A549 (cell line): ENCODE data around the gene UBE2N. TPM values are rescaled to one million over a fixed set of nuclear protein-coding genes. Genes with fewer than 3 reads are reported as not detected.

Experiments used
- ATAC-seq, 2 experiments: fragments of 200-7000 bp in 1 of 2; fragments of >200 bp in 1 of 2; cut with Nextera tagmentation in 1 of 2; cut with Tn5 transposase in 1 of 2; 3 replicates each; pipeline versions ENCODE4 v1.8.0 to v1.9.1; 2018 to 2020; ENCODE audit warnings: mild to moderate bottlenecking in 1 of 2, moderate library complexity in 1 of 2
- CTCF ChIA-PET: fragments of 300-600 bp; sonication (Branson Sonifier 250); formaldehyde crosslinking; extraction: SDS; loops from one replicate; lab custom pipeline; 2021; ENCODE audit warnings: antibody characterized with exemption, inconsistent platforms; lab: Yijun Ruan, JAX
- POLR2A ChIA-PET: fragments of 350-600 bp; formaldehyde crosslinking; extraction: SDS; loops from one replicate; lab custom pipeline; 2021; ENCODE audit warnings: antibody characterized with exemption, inconsistent platforms; lab: Yijun Ruan, JAX
- DNase-seq, 2 experiments: peaks; one replicate each; pipeline versions ENCODE4 v3.0.0 to v3.0.0-alpha.2; 2011 to 2016; ENCODE audit warnings: low read depth in 1 of 2, low spot score in 1 of 2
- FAIRE-seq: peaks from 2 replicates; lab custom pipeline; 2011; peaks lifted over from hg19 to GRCh38; lab: Jason Lieb, UNC
- H3K27ac ChIP-seq, 2 experiments: fragments of >200 bp; sonication (Bioruptor Twin); formaldehyde crosslinking; 3 replicates each; pipeline ENCODE4 v1.5.1; 2016 to 2017
- H3K4me1 ChIP-seq: fragments of >200 bp; sonication (Bioruptor Twin); formaldehyde crosslinking; 3 replicates; pipeline ENCODE4 v1.6.1; 2016
- H3K4me2 ChIP-seq: fragments of >200 bp; sonication (Bioruptor Twin); formaldehyde crosslinking; 3 replicates; pipeline ENCODE4 v1.6.1; 2016
- H3K4me3 ChIP-seq: fragments of >200 bp; sonication (Bioruptor Twin); formaldehyde crosslinking; 3 replicates; pipeline ENCODE4 v1.5.1; 2016
- H3K9me3 ChIP-seq: fragments of >200 bp; sonication (Bioruptor Twin); formaldehyde crosslinking; 3 replicates; pipeline ENCODE4 v1.6.1; 2016
- ATOH8 ChIP-seq: fragments of 250-450 bp; sonication (Bioruptor Pico); IDR thresholded peaks from 2 replicates; pipeline ENCODE4 v1.5.0; 2020; ENCODE audit warnings: low read depth, mild to moderate bottlenecking, moderate library complexity
- CBX8 ChIP-seq: fragments of 200-600 bp; sonication (generic); IDR thresholded peaks from 2 replicates; pipeline ENCODE4 v1.6.1; 2016
- CTCF ChIP-seq: fragments of >200 bp; sonication (Bioruptor Twin); formaldehyde crosslinking; IDR thresholded peaks from 3 replicates; pipeline ENCODE4 v1.5.1; 2016
- E2F6 ChIP-seq: IDR thresholded peaks from 2 replicates; pipeline ENCODE4 v1.6.1; 2012; ENCODE audit warnings: low read depth, borderline replicate concordance
- EHMT2 ChIP-seq: fragments of 200-600 bp; sonication (generic); IDR thresholded peaks from 2 replicates; pipeline ENCODE4 v1.6.1; 2016; ENCODE audit warnings: antibody characterized with exemption, low read depth, mild to moderate bottlenecking, moderate library complexity
- EP300 ChIP-seq, 2 experiments: fragments of >200 bp; sonication (Bioruptor Twin); formaldehyde crosslinking; IDR thresholded peaks; 2 replicates in 1 of 2; 3 replicates in 1 of 2; pipeline ENCODE4 v1.6.1; 2016 to 2017
- FOSB ChIP-seq: fragments of 250-450 bp; sonication (Bioruptor Pico); IDR thresholded peaks from 2 replicates; pipeline ENCODE4 v1.5.0; 2020; ENCODE audit warnings: mild to moderate bottlenecking, moderate library complexity
- HES2 ChIP-seq: fragments of >200 bp; sonication (Bioruptor Twin); formaldehyde crosslinking; IDR thresholded peaks from 2 replicates; pipeline ENCODE4 v1.6.1; 2016
- HOXB13 ChIP-seq: fragments of 250-450 bp; sonication (Bioruptor Pico); IDR thresholded peaks from 2 replicates; pipeline ENCODE4 v1.5.0; 2020; ENCODE audit warnings: low read depth, mild to moderate bottlenecking, moderate library complexity
- HOXB5 ChIP-seq: fragments of 250-450 bp; sonication (Bioruptor Pico); IDR thresholded peaks from 2 replicates; pipeline ENCODE4 v1.5.0; 2020; ENCODE audit warnings: mild to moderate bottlenecking, moderate library complexity
- KDM1A ChIP-seq: fragments of 200-600 bp; sonication (generic); IDR thresholded peaks from 2 replicates; pipeline ENCODE4 v1.6.1; 2016; ENCODE audit warnings: low read depth, mild to moderate bottlenecking
- MAFK ChIP-seq: fragments of 450-650 bp; IDR thresholded peaks from 2 replicates; pipeline ENCODE4 v1.6.1; 2014; ENCODE audit not compliant: partially characterized antibody
- PHF8 ChIP-seq: fragments of 200-600 bp; sonication (generic); IDR thresholded peaks from 2 replicates; pipeline ENCODE4 v1.6.1; 2016; ENCODE audit warnings: low read depth, mild to moderate bottlenecking, antibody characterized with exemption, moderate library complexity, borderline replicate concordance
- POLR2A ChIP-seq: IDR thresholded peaks from 2 replicates; pipeline ENCODE4 v1.6.1; 2012; ENCODE audit warnings: mild to moderate bottlenecking, low read length
- RAD21 ChIP-seq, 2 experiments: fragments of >200 bp in 1 of 2; sonication (Bioruptor Twin) in 1 of 2; formaldehyde crosslinking in 1 of 2; IDR thresholded peaks in 1 of 2; conservative IDR thresholded peaks in 1 of 2; 2 replicates in 1 of 2; 3 replicates in 1 of 2; pipeline ENCODE4 v1.6.1; 2012 to 2018; ENCODE audit warnings: inconsistent platforms in 1 of 2
- RARB ChIP-seq: fragments of 250-450 bp; sonication (Bioruptor Pico); IDR thresholded peaks from 2 replicates; pipeline ENCODE4 v1.8.0; 2021; ENCODE audit warnings: mild to moderate bottlenecking, moderate library complexity
- TFCP2L1 ChIP-seq: fragments of 250-450 bp; sonication (Bioruptor Pico); IDR thresholded peaks from 2 replicates; pipeline ENCODE4 v1.5.0; 2021; ENCODE audit warnings: mild to moderate bottlenecking
- TP53 ChIP-seq: fragments of 250-450 bp; sonication (Bioruptor Pico); IDR thresholded peaks from 2 replicates; pipeline ENCODE4 v1.5.0; 2021; ENCODE audit warnings: mild to moderate bottlenecking, moderate library complexity
- ZC3H11A ChIP-seq: fragments of 450-650 bp; IDR thresholded peaks from 2 replicates; pipeline ENCODE4 v1.6.1; 2014; ENCODE audit warnings: antibody characterized with exemption, mild to moderate bottlenecking
- ZFP36 ChIP-seq: fragments of 450-650 bp; IDR thresholded peaks from 2 replicates; pipeline ENCODE4 v1.6.1; 2014; ENCODE audit warnings: borderline replicate concordance; ENCODE audit not compliant: partially characterized antibody
- ZNF302 ChIP-seq: fragments of 250-450 bp; sonication (Bioruptor Pico); IDR thresholded peaks from 2 replicates; pipeline ENCODE4 v1.9.0; 2021; ENCODE audit warnings: inconsistent platforms, mild to moderate bottlenecking, moderate library complexity
- ZSCAN20 ChIP-seq: fragments of 250-450 bp; sonication (Bioruptor Pico); IDR thresholded peaks from 2 replicates; pipeline ENCODE4 v1.8.0; 2022; ENCODE audit warnings: mild to moderate bottlenecking, moderate library complexity
- WGBS: methylation state at CpG from one replicate; pipeline ENCODE4 v1.1.6; 2017; ENCODE audit errors: missing lambda C conversion rate; 5-methylcytosine and 5-hydroxymethylcytosine counted together
- polyA plus RNA-seq, 4 experiments: library from polyadenylated mRNA; depleted of rRNA in 3 of 4; stranded (reverse); fragments of >200 nt; fragmentation: RNase III in 1 of 4; extraction: RNeasy Plus Mini Kit Qiagen cat#74134 plus additional on column Dnase treatment in 1 of 4; gene quantifications; 2 replicates in 3 of 4; 3 replicates in 1 of 4; pipeline ENCODE4 v1.2.3, GENCODE V29; 2011 to 2017
- TF ChIP-seq, protein P1 (sequence below): IDR thresholded peaks from 2 replicates; pipeline ENCODE4 v1.6.1; 2012

UBE2N gene
- polyA plus RNA-seq, 2 of the 4 experiments (the other 2 are of a cell fraction): 160 to 168 TPM

GRCh38 chr12:93361151-93361919, 80.4 kb downstream of the UBE2N start:
- POLR2A ChIA-PET: no interaction called here
- no peak overlapping the region for H3K4me2 ChIP-seq
- TF ChIP-seq RARB (no peak), FOSB (CRISPR knock-in tag) (no peak), POLR2A (no peak), ZNF302 (CRISPR knock-in tag) (no peak), HOXB13 (CRISPR knock-in tag) (no peak), KDM1A (no peak), EHMT2 (no peak), RAD21 (conservative IDR thresholded peaks at IDR 0.05 in 1 of 2, IDR thresholded peaks at IDR 0.05 in 1 of 2) (no peak), ATOH8 (no peak), HES2 (no peak), EP300 (IDR thresholded peaks at IDR 0.05) (no peak), PHF8 (no peak), E2F6 (no peak), CBX8 (no peak), MAFK (no peak), CTCF (no peak), ZC3H11A (no peak), TFCP2L1 (CRISPR knock-in tag) (no peak), TP53 (CRISPR knock-in tag) (no peak)
- DNase-seq (no peak), FAIRE-seq (no peak), ATAC-seq (no peak)
- H3K27ac ChIP-seq: no peak overlapping the region
- WGBS: 78% methylated on average over 5 of the region's 5 CpGs
- CTCF ChIA-PET: interaction anchor here (0.9 to 1.0 kb wide), 2 partner anchors 15 to 17 kb away, joined by 3 read pairs; no protein-coding TSS in a partner anchor
- H3K4me1 ChIP-seq: no peaks in the 10 kb centered on the region
- no peaks in the 10 kb centered on the region for H3K9me3 ChIP-seq
- H3K4me3 ChIP-seq: no peak overlapping the region

- Histone ChIP-seq H3K4me3 (no peak overlapping the region), H3K27ac (no peak overlapping the region), H3K9me3 (no peaks in the 10 kb centered on the region), H3K4me2 (no peak overlapping the region), H3K4me1 (no peaks in the 10 kb centered on the region)
- 84% methylated on average over 2 of the region's 2 CpGs for WGBS
- FAIRE-seq: no peak
- CTCF ChIA-PET: no interaction called here
- POLR2A ChIA-PET: no interaction called here
- TF ChIP-seq ZFP36 (no peak), ATOH8 (no peak), CBX8 (no peak), HOXB5 (CRISPR knock-in tag) (no peak), TP53 (CRISPR knock-in tag) (no peak), ZSCAN20 (CRISPR knock-in tag) (no peak), RARB (no peak)
- TF ChIP-seq, protein P1, sequence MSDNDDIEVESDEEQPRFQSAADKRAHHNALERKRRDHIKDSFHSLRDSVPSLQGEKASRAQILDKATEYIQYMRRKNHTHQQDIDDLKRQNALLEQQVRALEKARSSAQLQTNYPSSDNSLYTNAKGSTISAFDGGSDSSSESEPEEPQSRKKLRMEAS: no peak
- DNase-seq: no peak
- ATAC-seq: no peak
These were observed 81.1 kb downstream of the UBE2N start for GRCh38 chr12:93360688-93361087.
